CD4-positive, alpha-beta memory T cell (primary cell): ENCODE results near the gene SLC37A2. TPM values are rescaled to one million over a fixed set of nuclear protein-coding genes. Genes with fewer than 3 reads are reported as not detected.
A peak's percentile ranks its signal among the peaks of the same experiment; 100 is the strongest.
"Not testable (repeated sequence)": the region's sequence is repeated elsewhere in the genome, so short reads cannot be mapped to it uniquely, and the experiment has no call there.

Experiments used
- CTCF ChIA-PET: fragments of 350-600 bp; sonication (Branson Sonifier 250); formaldehyde crosslinking; loops from one replicate; lab custom pipeline; 2021; ENCODE audit warnings: inconsistent platforms; ENCODE audit not compliant: partially characterized antibody; lab: Charles Lee
- POLR2A ChIA-PET: fragments of 350-600 bp; sonication (Branson Sonifier 250); formaldehyde crosslinking; loops from one replicate; lab custom pipeline; 2021; ENCODE audit not compliant: partially characterized antibody; lab: Charles Lee
- DNase-seq, 5 donors: peaks; one replicate each; pipeline versions ENCODE4 v3.0.0 to v3.0.0-alpha.2; 2020 to 2022; ENCODE audit warnings: mixed read lengths in 1 of 5
- H3K27ac ChIP-seq: one replicate; pipeline ENCODE4 v1.7.0; 2013; ENCODE audit warnings: low read depth, low read length
- H3K27me3 ChIP-seq: 2 replicates; pipeline ENCODE4 v1.7.0; 2013; ENCODE audit warnings: mild to moderate bottlenecking, low read length, moderate library complexity; ENCODE audit not compliant: insufficient read depth
- H3K36me3 ChIP-seq: 2 replicates; pipeline ENCODE4 v1.7.0; 2013; ENCODE audit warnings: mild to moderate bottlenecking, low read length, moderate library complexity; ENCODE audit not compliant: insufficient read depth
- H3K4me1 ChIP-seq: 2 replicates; pipeline ENCODE4 v1.7.0; 2013; ENCODE audit warnings: mild to moderate bottlenecking, low read length, moderate library complexity; ENCODE audit not compliant: insufficient read depth
- H3K4me3 ChIP-seq, 2 donors: one replicate each; pipeline ENCODE4 v1.7.0; 2013; ENCODE audit warnings: low read length in 2 of 2, mild to moderate bottlenecking in 1 of 2
- H3K9me3 ChIP-seq, 2 donors: one replicate each; pipeline ENCODE4 v1.7.0; 2013; ENCODE audit warnings: low read length in 2 of 2, control low read depth in 1 of 2; ENCODE audit not compliant: control insufficient read depth in 1 of 2
- H3K27ac Mint-ChIP-seq, 7 donors: one replicate each; pipeline ENCODE4 v1.8.0; 2020 to 2021; ENCODE audit warnings: mixed read lengths in 7 of 7, mild to moderate bottlenecking in 6 of 7, inconsistent platforms in 3 of 7, moderate library complexity in 3 of 7
- H3K27me3 Mint-ChIP-seq, 2 donors: one replicate each; pipeline ENCODE4 v1.8.0; 2020 to 2021; ENCODE audit warnings: mixed read lengths in 2 of 2
- H3K36me3 Mint-ChIP-seq, 2 donors: one replicate each; pipeline ENCODE4 v1.8.0; 2020 to 2021; ENCODE audit warnings: mixed read lengths in 2 of 2, inconsistent platforms in 1 of 2, mild to moderate bottlenecking in 1 of 2
- H3K4me1 Mint-ChIP-seq, 4 donors: one replicate each; pipeline ENCODE4 v1.8.0; 2020 to 2021; ENCODE audit warnings: mixed read lengths in 4 of 4, mild to moderate bottlenecking in 1 of 4
- H3K4me3 Mint-ChIP-seq, 8 donors: one replicate each; pipeline ENCODE4 v1.8.0; 2020 to 2021; ENCODE audit warnings: mixed read lengths in 8 of 8, mild to moderate bottlenecking in 7 of 8, moderate library complexity in 6 of 8, inconsistent platforms in 3 of 8
- H3K9me3 Mint-ChIP-seq, 8 donors: one replicate each; pipeline ENCODE4 v1.8.0; 2020 to 2021; ENCODE audit warnings: mixed read lengths in 8 of 8, mild to moderate bottlenecking in 5 of 8, inconsistent platforms in 3 of 8, moderate library complexity in 1 of 8
- intact Hi-C: fragments of 100-400 bp; cut with micrococcal nuclease; formaldehyde crosslinking; loops from one replicate; pipeline ENCODE4 v1.15.1; 2023
- polyA plus RNA-seq, 2 donors: library from polyadenylated mRNA; unstranded; fragments of 300-500 nt; fragmentation: Illumina TruSeq; gene quantifications; one replicate each; pipeline ENCODE4 v1.2.3, GENCODE V29; 2021
- total RNA-seq, 2 experiments: library from RNA; stranded (reverse); gene quantifications; one replicate each; pipeline ENCODE4 v1.2.3, GENCODE V29; 2021

Gene SLC37A2
- total and polyA plus RNA-seq, 4 experiments from 2014 or later, result 3.8 to 4.8 TPM; not detected in 2

DNA sequence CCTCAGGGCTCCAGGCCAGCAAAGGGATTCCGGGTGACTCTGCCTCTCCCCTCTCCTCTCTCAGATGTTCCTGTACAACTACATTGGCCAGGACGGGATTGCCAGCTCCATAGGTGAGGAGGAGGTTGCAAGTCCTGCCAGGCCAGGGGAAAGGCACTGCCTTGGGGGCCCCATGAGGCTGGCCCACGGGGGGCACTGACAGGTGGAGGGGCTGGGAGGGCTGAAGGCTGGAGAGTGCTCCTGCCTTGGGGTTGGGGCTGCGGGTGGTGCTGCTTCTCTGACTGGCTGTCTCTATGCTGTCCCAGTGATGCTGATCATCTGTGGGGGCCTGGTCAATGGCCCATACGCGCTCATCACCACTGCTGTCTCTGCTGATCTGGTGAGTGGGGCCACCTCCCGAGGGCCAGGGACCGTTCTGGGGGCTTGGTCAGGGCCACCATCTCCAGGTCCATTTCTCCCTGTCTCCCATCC lies 21.7 kb downstream of the SLC37A2 start:
- Histone ChIP-seq H3K4me3 (no peak overlapping the region), H3K9me3 (no peaks in the 10 kb centered on the region), H3K4me1 (no peaks in the 10 kb centered on the region), H3K27me3 (no peaks in the 10 kb centered on the region), H3K27ac (no peak overlapping the region), H3K36me3 (no peaks in the 10 kb centered on the region)
- no peak for DNase-seq
- Mint-ChIP-seq H3K9me3 (no peaks in the 10 kb centered on the region), H3K36me3 (no peaks in the 10 kb centered on the region), H3K27me3 (peaks cover 2 to 7% of the 10 kb centered on the region in 2 donors), H3K27ac (no peak overlapping the region), H3K4me3 (no peak overlapping the region), H3K4me1 (peaks cover 0 to 1% (median 0%) of the 10 kb centered on the region in 4 donors)
- CTCF ChIA-PET, result no interaction called here
- POLR2A ChIA-PET, result no interaction called here
- intact Hi-C loops, result no loop called here

DNA sequence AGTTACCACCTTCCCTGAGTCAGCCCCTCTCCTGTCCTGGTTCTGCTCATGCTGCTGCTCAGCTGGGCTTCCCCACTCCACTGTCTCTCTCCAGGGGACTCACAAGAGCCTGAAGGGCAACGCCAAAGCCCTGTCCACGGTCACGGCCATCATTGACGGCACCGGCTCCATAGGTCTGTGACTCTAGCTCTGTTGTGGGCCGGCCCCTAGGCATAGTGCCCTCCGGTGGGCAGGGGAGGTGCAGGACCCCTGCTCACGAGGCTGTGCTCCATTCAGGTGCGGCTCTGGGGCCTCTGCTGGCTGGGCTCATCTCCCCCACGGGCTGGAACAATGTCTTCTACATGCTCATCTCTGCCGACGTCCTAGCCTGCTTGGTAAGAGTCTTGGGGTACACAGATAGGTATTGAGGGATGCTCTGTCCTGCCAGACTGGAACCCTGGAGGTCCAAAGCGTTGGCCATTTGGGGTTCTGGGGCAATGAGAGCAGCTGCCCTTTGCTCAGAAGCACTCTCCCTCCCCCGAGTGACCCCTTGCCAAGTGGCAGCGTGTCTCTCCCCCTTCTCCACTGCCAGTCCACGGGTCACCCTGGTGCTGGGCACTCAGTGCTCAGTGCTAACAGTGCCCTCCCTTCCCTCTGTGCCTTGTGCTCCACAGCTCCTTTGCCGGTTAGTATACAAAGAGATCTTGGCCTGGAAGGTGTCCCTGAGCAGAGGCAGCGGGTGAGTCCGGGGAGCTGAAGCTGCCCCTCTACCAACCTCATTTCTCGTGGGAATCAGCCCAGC lies 22.4 kb downstream of the SLC37A2 start:
- Histone ChIP-seq H3K9me3 (no peaks in the 10 kb centered on the region), H3K4me1 (no peaks in the 10 kb centered on the region), H3K36me3 (no peaks in the 10 kb centered on the region), H3K4me3 (no peak overlapping the region), H3K27ac (no peak overlapping the region), H3K27me3 (no peaks in the 10 kb centered on the region)
- H3K27me3 Mint-ChIP-seq, result peaks cover 0 to 7% of the 10 kb centered on the region in 2 donors
- CTCF ChIA-PET, result no interaction called here
- H3K4me1 Mint-ChIP-seq, result peaks cover 0 to 1% (median 0%) of the 10 kb centered on the region in 4 donors
- intact Hi-C loops, result no loop called here
- no peak overlapping the region for H3K4me3 Mint-ChIP-seq
- no peaks in the 10 kb centered on the region for H3K9me3 Mint-ChIP-seq
- H3K36me3 Mint-ChIP-seq, result no peaks in the 10 kb centered on the region
- DNase-seq, result no peak
- peak overlapping the region in 1 of 7 donors; percentile 17 for H3K27ac Mint-ChIP-seq
- POLR2A ChIA-PET, result no interaction called here

DNA sequence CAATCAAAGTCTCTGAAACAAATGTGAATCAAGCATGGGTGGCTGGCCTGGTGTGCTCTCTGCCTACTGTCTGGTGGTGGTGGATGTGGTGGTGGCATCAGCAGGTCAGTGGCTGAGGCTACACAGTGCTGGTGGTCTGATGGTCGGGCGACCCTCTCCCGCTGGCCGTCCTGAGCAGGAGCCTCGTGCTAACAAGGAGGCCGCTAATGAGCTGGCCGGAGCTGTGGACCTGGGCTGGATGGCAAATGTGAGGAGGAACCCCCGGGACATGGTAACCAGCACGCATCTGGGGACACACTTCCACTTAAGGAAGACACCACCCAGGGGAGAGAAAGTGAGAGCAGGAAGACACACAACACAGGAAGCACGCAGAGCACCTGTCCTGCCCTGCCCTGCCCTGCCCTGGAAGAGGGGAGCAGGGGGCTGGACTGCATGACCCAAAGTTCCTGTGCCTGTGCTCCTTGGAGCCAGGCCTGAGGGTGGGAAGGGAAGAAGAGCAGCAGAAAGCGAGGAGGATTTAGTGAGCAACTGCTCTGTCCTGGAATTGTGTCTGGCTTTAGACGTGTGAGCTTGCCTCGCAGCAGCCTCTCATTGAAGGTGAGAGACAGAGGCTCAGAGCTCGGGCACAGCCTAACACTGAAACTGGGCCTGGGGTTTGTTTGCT lies 23.7 kb downstream of the SLC37A2 start:
- no peaks in the 10 kb centered on the region for H3K27me3 ChIP-seq
- no peak for DNase-seq
- no peaks in the 10 kb centered on the region for H3K9me3 Mint-ChIP-seq
- ChIA-PET CTCF (no interaction called here), POLR2A (no interaction called here)
- H3K36me3 Mint-ChIP-seq, result no peaks in the 10 kb centered on the region
- H3K4me1 ChIP-seq, result no peaks in the 10 kb centered on the region
- H3K9me3 ChIP-seq, result no peaks in the 10 kb centered on the region
- peaks cover 0 to 1% (median 0%) of the 10 kb centered on the region in 4 donors for H3K4me1 Mint-ChIP-seq
- no peak overlapping the region for H3K27ac Mint-ChIP-seq
- H3K27me3 Mint-ChIP-seq, result peaks cover 0 to 7% of the 10 kb centered on the region in 2 donors
- no peak overlapping the region for H3K4me3 ChIP-seq
- intact Hi-C loops, result no loop called here
- no peak overlapping the region for H3K4me3 Mint-ChIP-seq
- no peaks in the 10 kb centered on the region for H3K36me3 ChIP-seq
- H3K27ac ChIP-seq, result no peak overlapping the region

GRCh38 chr11:125088123-125088522 lies 25.0 kb downstream of the SLC37A2 start:
- POLR2A ChIA-PET, result no interaction called here
- no peak for DNase-seq

DNA sequence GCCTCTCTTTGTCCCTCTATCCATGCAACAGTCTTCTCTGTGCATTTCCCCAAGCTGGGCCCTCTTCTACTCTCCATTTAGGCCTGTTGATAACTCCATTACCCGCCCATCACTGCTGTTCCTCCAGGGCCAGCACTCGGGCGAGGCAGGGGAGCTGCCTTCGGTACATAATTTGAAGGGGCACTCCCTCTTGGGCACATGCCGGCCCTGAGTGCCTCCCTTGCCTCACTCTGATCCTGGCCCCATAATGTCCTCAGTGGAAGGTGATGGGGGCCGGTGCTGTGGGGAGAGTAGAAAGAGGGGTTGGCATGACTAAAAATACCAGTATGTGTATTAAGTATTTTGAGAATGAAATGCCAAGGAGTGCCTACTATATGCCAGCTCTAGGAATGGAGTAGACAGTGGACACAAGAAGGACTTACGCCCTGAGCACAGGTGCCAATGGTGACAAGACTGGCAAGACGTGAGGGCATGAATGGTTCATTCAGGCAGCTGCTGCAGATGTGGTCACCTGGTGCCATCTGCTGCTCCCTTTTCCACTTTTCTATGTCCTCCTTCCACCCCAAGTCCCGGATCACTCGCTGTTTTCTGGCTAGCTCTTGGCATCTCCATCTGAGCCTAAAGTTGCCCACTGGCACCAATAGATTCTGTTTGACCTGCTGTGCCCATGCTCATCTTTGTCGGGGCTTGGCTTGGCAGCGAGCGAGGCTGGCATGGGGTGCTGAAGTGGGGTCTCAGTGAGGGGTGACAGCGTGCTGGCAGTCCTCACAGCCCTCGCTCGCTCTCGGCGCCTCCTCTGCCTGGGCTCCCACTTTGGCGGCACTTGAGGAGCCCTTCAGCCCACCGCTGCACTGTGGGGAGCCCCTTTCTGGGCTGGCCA lies 25.7 kb downstream of the SLC37A2 start:
- Histone ChIP-seq H3K36me3 (no peaks in the 10 kb centered on the region), H3K4me1 (no peaks in the 10 kb centered on the region), H3K4me3 (no peak overlapping the region), H3K27ac (no peak overlapping the region), H3K9me3 (no peaks in the 10 kb centered on the region), H3K27me3 (no peaks in the 10 kb centered on the region)
- peaks cover 0 to 6% of the 10 kb centered on the region in 2 donors for H3K36me3 Mint-ChIP-seq
- H3K27ac Mint-ChIP-seq, result no peak overlapping the region
- ChIA-PET POLR2A (no interaction called here), CTCF (interaction anchor here (1.2 kb wide), 1 partner anchor 257 kb away, joined by 4 read pairs; no protein-coding TSS in a partner anchor)
- no peak for DNase-seq
- intact Hi-C loops, result no loop called here
- H3K27me3 Mint-ChIP-seq, result peaks cover 0 to 7% of the 10 kb centered on the region in 2 donors
- no peaks in the 10 kb centered on the region for H3K9me3 Mint-ChIP-seq
- peaks cover 0 to 1% (median 0%) of the 10 kb centered on the region in 4 donors for H3K4me1 Mint-ChIP-seq
- no peak overlapping the region for H3K4me3 Mint-ChIP-seq

More at GRCh38 chr11:125088123-125088522, 25.0 kb downstream of the SLC37A2 start:
- Mint-ChIP-seq H3K27me3 (peaks cover 0 to 7% of the 10 kb centered on the region in 2 donors), H3K27ac (no peak overlapping the region), H3K36me3 (peaks cover 0 to 5% of the 10 kb centered on the region in 2 donors), H3K9me3 (no peaks in the 10 kb centered on the region), H3K4me1 (peaks cover 0 to 1% (median 0%) of the 10 kb centered on the region in 4 donors), H3K4me3 (no peak overlapping the region)
- no peaks in the 10 kb centered on the region for H3K36me3 ChIP-seq
- no peaks in the 10 kb centered on the region for H3K4me1 ChIP-seq
- H3K4me3 ChIP-seq, result no peak overlapping the region
- CTCF ChIA-PET, result no interaction called here
- no peaks in the 10 kb centered on the region for H3K9me3 ChIP-seq
- H3K27me3 ChIP-seq, result no peaks in the 10 kb centered on the region
- H3K27ac ChIP-seq, result no peak overlapping the region
- intact Hi-C loops, result no loop called here

DNA sequence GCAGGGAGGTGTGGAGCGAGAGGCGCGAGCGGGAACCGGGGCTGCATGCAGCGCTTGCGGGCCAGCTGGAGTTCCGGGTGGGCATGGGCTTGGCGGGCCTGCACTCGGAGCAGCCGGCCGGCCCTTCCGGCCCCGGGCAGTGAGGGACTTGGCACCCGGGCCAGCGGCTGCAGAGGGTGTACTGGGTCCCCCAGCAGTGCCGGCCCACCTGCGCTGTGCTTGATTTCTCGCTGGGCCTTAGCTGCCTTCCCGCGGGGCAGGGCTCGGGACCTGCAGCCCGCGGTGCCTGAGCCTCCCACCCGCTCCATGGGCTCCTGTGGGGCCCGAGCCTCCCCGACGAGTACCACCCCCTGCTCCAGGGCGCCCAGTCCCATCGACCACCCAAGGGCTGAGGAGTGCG lies 26.4 kb downstream of the SLC37A2 start:
- H3K27ac Mint-ChIP-seq, H3K27me3 Mint-ChIP-seq, H3K27ac ChIP-seq, POLR2A ChIA-PET, DNase-seq, H3K4me3 Mint-ChIP-seq, H3K9me3 Mint-ChIP-seq, H3K4me1 ChIP-seq, H3K4me3 ChIP-seq, H3K36me3 ChIP-seq, intact Hi-C loops, H3K9me3 ChIP-seq, H3K27me3 ChIP-seq, H3K4me1 Mint-ChIP-seq: not testable (repeated sequence)
- peaks cover 0 to 13% of the 10 kb centered on the region in 2 donors for H3K36me3 Mint-ChIP-seq
- CTCF ChIA-PET, result interaction anchor here (1.2 kb wide), 1 partner anchor 257 kb away, joined by 4 read pairs; no protein-coding TSS in a partner anchor
